Measurements from ENCODE around the gene NGFR.
"Not testable (repeated sequence)": the region's sequence is repeated elsewhere in the genome, so short reads cannot be mapped to it uniquely, and the experiment has no call there.

NGFR gene

GRCh38 chr17:49548051-49548505 lies 53.0 kb downstream of the NGFR start:
- H3K4me3 ChIP-seq (ENCODE audit: low read length) = no peak overlapping the region
- TF ChIP-seq ZNF274 (IDR thresholded peaks at IDR 0.05; ENCODE audit: low read depth, low read length) = no peak

- TF ChIP-seq ZNF274 (IDR thresholded peaks at IDR 0.05; ENCODE audit: low read depth, low read length) = no peak
- H3K4me3 ChIP-seq (ENCODE audit: low read length) = no peak overlapping the region
Observed at GRCh38 chr17:49548506-49549310, 53.6 kb downstream of the NGFR start.

GRCh38 chr17:49549311-49549605 lies 54.2 kb downstream of the NGFR start:
- TF ChIP-seq ZNF274 (IDR thresholded peaks at IDR 0.05; ENCODE audit: low read depth, low read length) = no peak
- no peak overlapping the region for H3K4me3 ChIP-seq (ENCODE audit: low read length)

- TF ChIP-seq ZNF274 (IDR thresholded peaks at IDR 0.05; ENCODE audit: low read depth, low read length) = no peak
Observed at GRCh38 chr17:49549691-49550678, 54.9 kb downstream of the NGFR start.

GRCh38 chr17:49550764-49551163 lies 55.7 kb downstream of the NGFR start:
- not testable (repeated sequence) for H3K4me3 ChIP-seq (ENCODE audit: low read length)

More at GRCh38 chr17:49549691-49550678, 54.9 kb downstream of the NGFR start:
- H3K4me3 ChIP-seq (ENCODE audit: low read length) = no peak overlapping the region

- H3K4me3 ChIP-seq (ENCODE audit: low read length) = no peak overlapping the region
- no peak for TF ChIP-seq ZNF274 (IDR thresholded peaks at IDR 0.05; ENCODE audit: low read depth, low read length)
Observed at GRCh38 chr17:49551221-49552069, 56.4 kb downstream of the NGFR start.

GRCh38 chr17:49552070-49552751 lies 57.1 kb downstream of the NGFR start:
- TF ChIP-seq ZNF274 (IDR thresholded peaks at IDR 0.05; ENCODE audit: low read depth, low read length) = no peak
- H3K4me3 ChIP-seq (ENCODE audit: low read length) = no peak overlapping the region

GRCh38 chr17:49553676-49554335 lies 58.7 kb downstream of the NGFR start:
- no peak for TF ChIP-seq ZNF274 (IDR thresholded peaks at IDR 0.05; ENCODE audit: low read depth, low read length)
- no peak overlapping the region for H3K4me3 ChIP-seq (ENCODE audit: low read length)

GRCh38 chr17:49554694-49555494 lies 59.8 kb downstream of the NGFR start:
- no peak for TF ChIP-seq ZNF274 (IDR thresholded peaks at IDR 0.05; ENCODE audit: low read depth, low read length)
- H3K4me3 ChIP-seq (ENCODE audit: low read length) = no peak overlapping the region

GRCh38 chr17:49555495-49556222 lies 60.6 kb downstream of the NGFR start:
- H3K4me3 ChIP-seq (ENCODE audit: low read length) = no peak overlapping the region
- TF ChIP-seq ZNF274 (IDR thresholded peaks at IDR 0.05; ENCODE audit: low read depth, low read length) = no peak

- TF ChIP-seq ZNF274 (IDR thresholded peaks at IDR 0.05; ENCODE audit: low read depth, low read length) = no peak
- no peak overlapping the region for H3K4me3 ChIP-seq (ENCODE audit: low read length)
Observed at GRCh38 chr17:49556223-49556943, 61.3 kb downstream of the NGFR start.
